Central memory CD8-positive, alpha-beta T cell (primary cell): ENCODE data around the gene SPATA12.
A peak's percentile ranks its signal among the peaks of the same experiment; 100 is the strongest.

Experiments
- ATAC-seq: fragments of 150-1000 bp; cut with Tn5 transposase; replicated peaks from 2 replicates; pipeline ENCODE4 v1.10.0; 2022; ENCODE audit warnings: mild to moderate bottlenecking, moderate FRiP score, moderate number of reproducible peaks; ENCODE audit not compliant: poor library complexity, severe bottlenecking; ENCODE audit errors: extremely low read depth
- DNase-seq, 2 donors: peaks; one replicate each; pipeline ENCODE4 v3.0.0; 2021; ENCODE audit warnings: low spot score in 2 of 2
- H3K27ac Mint-ChIP-seq: one replicate; pipeline ENCODE4 v1.8.0; 2022; ENCODE audit warnings: low read depth, mild to moderate bottlenecking, moderate library complexity, mixed read lengths
- H3K27me3 Mint-ChIP-seq: one replicate; pipeline ENCODE4 v1.8.0; 2022; ENCODE audit warnings: mixed read lengths
- H3K36me3 Mint-ChIP-seq: one replicate; pipeline ENCODE4 v1.8.0; 2022; ENCODE audit warnings: mild to moderate bottlenecking, moderate library complexity, mixed read lengths; ENCODE audit not compliant: insufficient read depth
- H3K4me1 Mint-ChIP-seq: one replicate; pipeline ENCODE4 v1.8.0; 2022; ENCODE audit warnings: mixed read lengths
- H3K4me3 Mint-ChIP-seq: one replicate; pipeline ENCODE4 v1.8.0; 2022; ENCODE audit warnings: mild to moderate bottlenecking, moderate library complexity, mixed read lengths
- H3K9me3 Mint-ChIP-seq: one replicate; pipeline ENCODE4 v1.8.0; 2022; ENCODE audit warnings: mixed read lengths

Gene SPATA12

GRCh38 chr3:57091521-57092273 is 31.2 kb downstream of the SPATA12 start:
- Mint-ChIP-seq H3K4me3 (no peak overlapping the region), H3K36me3 (no peaks in the 10 kb centered on the region), H3K27ac (no peak overlapping the region), H3K27me3 (peaks cover 9% of the 10 kb centered on the region), H3K4me1 (no peaks in the 10 kb centered on the region), H3K9me3 (no peaks in the 10 kb centered on the region)
- no peak for DNase-seq
- no peak for ATAC-seq

GRCh38 chr3:57093489-57093888 is 33.0 kb downstream of the SPATA12 start:
- no peak overlapping the region for H3K27ac Mint-ChIP-seq
- no peaks in the 10 kb centered on the region for H3K9me3 Mint-ChIP-seq
- peaks cover 9% of the 10 kb centered on the region for H3K27me3 Mint-ChIP-seq
- H3K4me1 Mint-ChIP-seq, result no peaks in the 10 kb centered on the region
- no peak overlapping the region for H3K4me3 Mint-ChIP-seq
- H3K36me3 Mint-ChIP-seq, result no peaks in the 10 kb centered on the region
- DNase-seq (no peak), ATAC-seq (no peak)

- H3K36me3 Mint-ChIP-seq, result no peaks in the 10 kb centered on the region
- DNase-seq (no peak), ATAC-seq (no peak)
- H3K9me3 Mint-ChIP-seq, result no peaks in the 10 kb centered on the region
- no peak overlapping the region for H3K4me3 Mint-ChIP-seq
- peaks cover 9% of the 10 kb centered on the region for H3K27me3 Mint-ChIP-seq
- no peaks in the 10 kb centered on the region for H3K4me1 Mint-ChIP-seq
- no peak overlapping the region for H3K27ac Mint-ChIP-seq
Observed at GRCh38 chr3:57093971-57094535, 33.6 kb downstream of the SPATA12 start.

- Mint-ChIP-seq H3K9me3 (no peaks in the 10 kb centered on the region), H3K27me3 (peaks cover 9% of the 10 kb centered on the region), H3K4me3 (no peak overlapping the region), H3K27ac (no peak overlapping the region), H3K4me1 (no peaks in the 10 kb centered on the region), H3K36me3 (no peaks in the 10 kb centered on the region)
- ATAC-seq, result no peak
- DNase-seq, result no peak
Observed at GRCh38 chr3:57094575-57094974, 34.1 kb downstream of the SPATA12 start.

GRCh38 chr3:57095363-57095762 is 34.9 kb downstream of the SPATA12 start:
- ATAC-seq (no peak), DNase-seq (no peak)
- no peak overlapping the region for H3K27ac Mint-ChIP-seq
- H3K4me3 Mint-ChIP-seq, result no peak overlapping the region
- no peaks in the 10 kb centered on the region for H3K9me3 Mint-ChIP-seq
- H3K27me3 Mint-ChIP-seq, result peaks cover 9% of the 10 kb centered on the region
- no peaks in the 10 kb centered on the region for H3K36me3 Mint-ChIP-seq
- H3K4me1 Mint-ChIP-seq, result peaks cover 4% of the 10 kb centered on the region

GRCh38 chr3:57097536-57097935 is 37.1 kb downstream of the SPATA12 start:
- no peak overlapping the region for H3K4me3 Mint-ChIP-seq
- no peak for DNase-seq
- no peaks in the 10 kb centered on the region for H3K27me3 Mint-ChIP-seq
- H3K27ac Mint-ChIP-seq, result no peak overlapping the region
- peaks cover 4% of the 10 kb centered on the region for H3K4me1 Mint-ChIP-seq
- ATAC-seq, result no peak
- no peaks in the 10 kb centered on the region for H3K36me3 Mint-ChIP-seq
- H3K9me3 Mint-ChIP-seq, result no peaks in the 10 kb centered on the region

- Mint-ChIP-seq H3K27me3 (no peaks in the 10 kb centered on the region), H3K27ac (no peak overlapping the region), H3K9me3 (no peaks in the 10 kb centered on the region), H3K4me1 (peaks cover 4% of the 10 kb centered on the region), H3K4me3 (no peak overlapping the region), H3K36me3 (no peaks in the 10 kb centered on the region)
- DNase-seq (no peak), ATAC-seq (no peak)
Observed at GRCh38 chr3:57098418-57099310, 38.2 kb downstream of the SPATA12 start.

GRCh38 chr3:57100046-57100695 is 39.7 kb downstream of the SPATA12 start:
- H3K36me3 Mint-ChIP-seq, result no peaks in the 10 kb centered on the region
- peaks cover 4% of the 10 kb centered on the region for H3K4me1 Mint-ChIP-seq
- ATAC-seq (peak; percentile 65), DNase-seq (peak; percentile 21 to 35)
- H3K27me3 Mint-ChIP-seq, result no peaks in the 10 kb centered on the region
- no peak overlapping the region for H3K27ac Mint-ChIP-seq
- no peaks in the 10 kb centered on the region for H3K9me3 Mint-ChIP-seq
- no peak overlapping the region for H3K4me3 Mint-ChIP-seq

GRCh38 chr3:57105585-57105984 is 45.1 kb downstream of the SPATA12 start:
- Mint-ChIP-seq H3K27ac (no peak overlapping the region), H3K4me3 (no peak overlapping the region), H3K9me3 (no peaks in the 10 kb centered on the region), H3K27me3 (peaks cover 15% of the 10 kb centered on the region), H3K36me3 (no peaks in the 10 kb centered on the region), H3K4me1 (no peaks in the 10 kb centered on the region)
- ATAC-seq, result no peak
- DNase-seq, result no peak

GRCh38 chr3:57108684-57109083 is 48.2 kb downstream of the SPATA12 start:
- Mint-ChIP-seq H3K4me1 (peaks cover 6% of the 10 kb centered on the region), H3K4me3 (no peak overlapping the region), H3K27me3 (peaks cover 18% of the 10 kb centered on the region), H3K36me3 (no peaks in the 10 kb centered on the region), H3K27ac (no peak overlapping the region), H3K9me3 (no peaks in the 10 kb centered on the region)
- ATAC-seq (no peak), DNase-seq (no peak)

GRCh38 chr3:57109437-57110199 is 49.2 kb downstream of the SPATA12 start:
- Mint-ChIP-seq H3K36me3 (no peaks in the 10 kb centered on the region), H3K27me3 (peaks cover 18% of the 10 kb centered on the region), H3K27ac (no peak overlapping the region), H3K9me3 (no peaks in the 10 kb centered on the region), H3K4me3 (no peak overlapping the region), H3K4me1 (peaks cover 6% of the 10 kb centered on the region)
- ATAC-seq (no peak), DNase-seq (no peak)

GRCh38 chr3:57110214-57110613 is 49.8 kb downstream of the SPATA12 start:
- Mint-ChIP-seq H3K36me3 (no peaks in the 10 kb centered on the region), H3K27ac (no peak overlapping the region), H3K4me3 (no peak overlapping the region), H3K9me3 (no peaks in the 10 kb centered on the region), H3K4me1 (peaks cover 6% of the 10 kb centered on the region), H3K27me3 (peaks cover 18% of the 10 kb centered on the region)
- DNase-seq (no peak), ATAC-seq (no peak)
